ENCODE results near the gene TEX44.

TEX44 gene

DNA sequence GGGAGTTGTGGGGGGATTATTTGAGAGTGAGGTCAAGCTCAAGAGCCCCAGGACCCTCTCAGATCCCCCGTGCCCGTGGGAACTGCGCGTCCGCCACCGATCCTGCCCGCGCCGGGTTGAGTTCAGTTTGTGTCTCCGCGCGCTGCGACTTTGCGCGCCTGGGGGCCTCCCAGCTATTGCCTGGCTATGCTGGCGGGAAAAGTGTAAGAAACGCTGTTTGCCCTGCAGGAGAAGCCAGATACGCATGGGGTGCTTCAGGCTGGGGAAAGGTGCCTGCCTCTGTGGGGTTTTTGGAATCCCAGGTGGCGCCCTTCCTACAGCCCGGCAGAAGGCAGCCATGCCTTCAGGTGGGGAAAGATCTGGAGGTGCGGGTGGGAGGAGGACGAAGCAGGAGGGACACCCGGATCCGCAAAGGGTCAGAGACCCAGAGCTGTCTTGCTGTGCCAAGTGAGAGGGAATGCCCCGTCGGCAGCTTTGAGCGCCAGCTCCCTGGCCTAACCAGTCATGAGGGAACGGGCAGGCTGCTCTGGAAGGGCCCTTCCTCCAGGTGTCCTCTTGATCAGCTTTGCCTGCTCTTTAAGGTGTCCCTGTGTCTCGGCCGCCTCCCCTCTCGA lies 22.5 kb downstream of the TEX44 start:
- TF ChIP-seq, protein P1, sequence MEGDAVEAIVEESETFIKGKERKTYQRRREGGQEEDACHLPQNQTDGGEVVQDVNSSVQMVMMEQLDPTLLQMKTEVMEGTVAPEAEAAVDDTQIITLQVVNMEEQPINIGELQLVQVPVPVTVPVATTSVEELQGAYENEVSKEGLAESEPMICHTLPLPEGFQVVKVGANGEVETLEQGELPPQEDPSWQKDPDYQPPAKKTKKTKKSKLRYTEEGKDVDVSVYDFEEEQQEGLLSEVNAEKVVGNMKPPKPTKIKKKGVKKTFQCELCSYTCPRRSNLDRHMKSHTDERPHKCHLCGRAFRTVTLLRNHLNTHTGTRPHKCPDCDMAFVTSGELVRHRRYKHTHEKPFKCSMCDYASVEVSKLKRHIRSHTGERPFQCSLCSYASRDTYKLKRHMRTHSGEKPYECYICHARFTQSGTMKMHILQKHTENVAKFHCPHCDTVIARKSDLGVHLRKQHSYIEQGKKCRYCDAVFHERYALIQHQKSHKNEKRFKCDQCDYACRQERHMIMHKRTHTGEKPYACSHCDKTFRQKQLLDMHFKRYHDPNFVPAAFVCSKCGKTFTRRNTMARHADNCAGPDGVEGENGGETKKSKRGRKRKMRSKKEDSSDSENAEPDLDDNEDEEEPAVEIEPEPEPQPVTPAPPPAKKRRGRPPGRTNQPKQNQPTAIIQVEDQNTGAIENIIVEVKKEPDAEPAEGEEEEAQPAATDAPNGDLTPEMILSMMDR (conservative IDR thresholded peaks at IDR 0.05; ENCODE audit: low read length), result no peak
- H3K4me3 ChIP-seq (ENCODE audit: low read length), result peak overlapping the region; percentile 54; the same call in 1 of the 2 replicates
- no peak for DNase-seq (ENCODE audit: low read depth)

- DNase-seq (ENCODE audit: low read depth), result no peak
- H3K4me3 ChIP-seq (ENCODE audit: low read length), result no peak overlapping the region
- TF ChIP-seq, protein P1 (conservative IDR thresholded peaks at IDR 0.05; ENCODE audit: low read length), result no peak
These were observed 23.6 kb downstream of the TEX44 start for GRCh38 chr2:231616296-231616695.

DNA sequence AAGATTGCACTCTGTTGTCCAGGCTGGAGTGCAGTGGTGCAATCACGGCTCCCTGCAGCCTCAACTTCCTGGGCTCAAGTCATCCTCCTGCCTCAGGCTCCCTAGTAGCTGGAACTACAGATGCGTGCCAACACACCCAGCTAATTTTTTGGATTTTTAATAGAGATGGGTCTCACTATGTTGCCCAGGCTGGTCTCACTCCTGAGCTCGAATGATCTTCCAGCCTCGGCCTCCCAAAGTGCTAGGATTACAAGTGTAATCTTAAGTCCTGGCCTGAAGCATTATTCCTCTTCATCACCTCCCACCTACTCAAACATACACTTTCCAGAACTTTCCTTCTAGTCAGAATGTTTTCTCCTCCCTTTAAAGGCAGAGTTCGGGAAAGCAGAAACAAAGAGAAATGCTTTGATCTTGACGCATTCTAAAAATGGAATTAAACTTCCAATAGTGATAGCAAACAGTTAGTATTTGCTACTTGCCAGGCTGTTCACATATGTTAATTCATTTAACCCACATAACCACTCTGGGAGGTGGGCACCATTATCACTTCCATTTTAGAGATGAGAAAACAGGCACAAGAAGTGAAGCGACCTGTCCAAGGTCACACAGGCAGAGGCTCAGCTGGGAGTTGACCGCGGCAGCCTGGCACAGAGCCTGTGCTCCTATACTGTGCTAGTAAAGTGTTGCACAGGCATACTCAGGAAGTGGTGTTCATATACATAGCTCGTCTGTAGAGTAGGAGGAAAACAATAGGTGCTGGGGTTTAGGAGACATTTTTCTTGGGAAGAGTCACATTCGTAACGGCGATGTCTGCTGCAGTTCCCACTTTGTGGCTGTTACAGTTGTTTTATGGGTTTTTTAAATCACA lies 24.6 kb downstream of the TEX44 start:
- no peak for DNase-seq (ENCODE audit: low read depth)
- no peak overlapping the region for H3K4me3 ChIP-seq (ENCODE audit: low read length)
- TF ChIP-seq, protein P1 (conservative IDR thresholded peaks at IDR 0.05; ENCODE audit: low read length), result no peak

GRCh38 chr2:231621051-231621879 lies 28.6 kb downstream of the TEX44 start:
- peak; percentile 15 for DNase-seq (ENCODE audit: low read depth)
- no peak overlapping the region for H3K4me3 ChIP-seq (ENCODE audit: low read length)
- TF ChIP-seq, protein P1 (conservative IDR thresholded peaks at IDR 0.05; ENCODE audit: low read length), result no peak

GRCh38 chr2:231622963-231623362 lies 30.3 kb downstream of the TEX44 start:
- H3K4me3 ChIP-seq (ENCODE audit: low read length), result no peak overlapping the region
- TF ChIP-seq, protein P1 (conservative IDR thresholded peaks at IDR 0.05; ENCODE audit: low read length), result no peak
- DNase-seq (ENCODE audit: low read depth), result no peak

DNA sequence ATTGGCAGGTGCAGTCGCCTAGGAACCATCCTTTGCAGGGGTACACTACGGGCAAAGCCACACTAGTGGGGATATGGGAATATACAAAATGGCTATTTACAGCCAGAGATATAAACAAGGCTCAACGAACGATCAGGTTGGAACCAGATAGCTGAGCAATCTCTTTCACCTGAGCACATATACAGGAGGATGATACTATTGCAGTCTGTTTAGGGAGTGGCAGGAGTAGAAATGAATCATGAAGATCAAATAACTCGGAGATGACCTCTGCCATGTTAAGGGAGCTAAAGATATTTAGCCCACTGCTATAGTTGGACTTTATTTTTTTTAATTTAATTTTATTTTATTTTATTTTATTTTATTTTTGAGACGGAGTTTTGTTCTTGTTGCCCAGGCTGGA lies 33.8 kb downstream of the TEX44 start:
- DNase-seq (ENCODE audit: low read depth), result no peak
- TF ChIP-seq, protein P1 (conservative IDR thresholded peaks at IDR 0.05; ENCODE audit: low read length), result no peak
- no peak overlapping the region for H3K4me3 ChIP-seq (ENCODE audit: low read length)
